DMS79 treated with DMSO at 0.1 percent for 48 hours (cell line): ENCODE measurements around the gene KDM2B.
A peak's percentile ranks its signal among the peaks of the same experiment; 100 is the strongest.

Experiments used
- DNase-seq: peaks from one replicate; lab custom pipeline; 2025; lab: John Stamatoyannopoulos, UW

The KDM2B gene

DNA sequence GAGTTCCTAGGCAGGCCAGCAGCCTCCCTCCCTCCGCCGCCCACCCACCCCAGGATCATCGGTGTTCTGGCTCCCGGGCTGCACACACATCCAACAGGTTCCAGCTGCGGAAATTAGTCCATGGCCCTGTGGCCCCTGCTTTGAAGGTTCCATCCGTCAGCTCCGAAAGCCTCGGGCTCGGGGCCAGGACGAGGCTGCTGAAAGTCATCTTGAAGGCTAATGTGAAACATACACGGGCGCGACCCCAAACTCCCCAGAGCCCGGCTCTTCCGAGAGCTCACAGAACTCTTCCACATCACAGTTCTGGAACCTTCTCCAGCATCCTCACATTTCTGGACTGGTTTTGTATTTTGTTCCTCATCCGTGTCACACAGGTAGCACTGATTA lies 19.8 kb downstream of the KDM2B start:
- DNase-seq, result no peak

DNA sequence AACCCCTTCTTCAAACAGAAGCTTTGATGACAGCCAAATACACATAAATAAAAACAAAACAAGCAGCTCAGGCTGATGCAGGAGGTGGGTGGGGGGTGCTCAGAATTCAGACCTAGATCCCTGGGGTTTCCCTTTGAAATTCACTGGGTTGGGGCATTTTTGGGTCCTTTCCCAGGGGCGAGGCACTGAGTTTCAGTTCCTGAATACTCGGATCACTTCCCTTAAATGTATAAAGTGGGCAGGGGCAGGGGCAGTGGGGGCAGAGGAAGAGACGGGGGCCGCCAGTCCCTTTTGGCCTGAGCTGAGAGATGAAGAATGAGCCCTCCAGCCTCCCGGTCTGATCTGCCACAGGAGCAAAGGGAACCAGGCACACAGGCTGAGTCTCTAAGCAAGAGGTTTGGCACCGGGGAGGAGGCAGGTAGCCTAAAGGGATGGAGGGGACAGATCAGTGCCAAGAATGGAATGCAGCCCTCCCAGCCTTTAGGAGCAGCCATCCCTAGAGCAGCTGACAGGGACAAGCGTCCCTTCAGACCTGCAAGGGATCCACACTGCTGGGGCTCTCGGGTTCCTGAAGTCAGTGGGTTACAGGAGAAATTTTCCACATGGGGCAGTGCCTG lies 20.3 kb downstream of the KDM2B start:
- no peak for DNase-seq

DNA sequence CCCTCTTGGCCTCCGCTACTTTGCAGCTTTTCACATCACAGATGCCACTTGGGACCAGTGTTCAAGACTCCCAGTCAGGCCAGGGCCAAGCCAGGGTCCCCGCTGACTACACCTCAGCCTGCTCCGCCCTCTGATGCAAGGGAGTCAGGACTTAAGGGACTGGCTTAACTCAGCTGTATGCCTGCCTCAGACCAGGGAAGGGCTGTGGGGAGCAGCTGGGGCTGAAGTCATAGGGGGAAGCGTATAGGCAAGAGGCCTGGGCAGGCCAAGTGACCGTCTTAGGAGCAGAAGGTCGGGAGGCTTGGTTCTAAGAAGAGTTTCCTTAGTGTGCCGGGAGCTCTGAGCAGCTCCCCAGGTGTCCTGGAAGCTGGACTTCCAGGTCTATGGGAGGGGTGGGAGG lies 21.9 kb downstream of the KDM2B start:
- no peak for DNase-seq

DNA sequence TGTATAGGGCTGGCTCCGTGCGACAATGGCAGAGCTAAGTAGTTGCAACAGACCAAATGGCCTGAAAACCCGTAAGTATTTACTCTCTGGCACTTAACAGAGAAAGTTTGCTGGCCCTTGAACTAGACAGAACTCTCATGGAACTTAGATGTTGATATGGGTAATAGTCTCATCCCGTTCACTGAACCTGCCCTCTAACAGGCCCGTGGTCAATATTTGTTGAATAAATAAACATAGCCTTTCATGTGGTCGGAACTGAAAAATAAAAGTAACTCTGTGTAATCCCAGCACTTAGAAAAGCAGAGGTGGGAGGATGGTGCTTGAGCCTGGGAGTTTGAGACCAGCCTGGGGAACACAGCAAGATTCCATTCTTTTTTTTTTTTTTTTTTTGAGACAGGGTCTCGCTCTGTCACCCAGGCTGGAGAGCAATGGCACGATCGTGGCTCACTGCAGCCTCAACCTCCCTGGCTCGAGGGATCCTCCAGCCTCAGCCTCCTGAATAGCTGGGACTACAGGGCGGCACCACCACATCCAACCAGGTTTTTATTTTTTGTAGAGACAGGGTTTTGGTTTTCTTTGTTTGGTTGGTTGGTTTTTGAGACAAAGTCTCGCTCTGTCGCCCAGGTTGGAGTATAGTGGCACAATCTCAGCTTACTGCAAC lies 29.7 kb downstream of the KDM2B start:
- no peak for DNase-seq

DNA sequence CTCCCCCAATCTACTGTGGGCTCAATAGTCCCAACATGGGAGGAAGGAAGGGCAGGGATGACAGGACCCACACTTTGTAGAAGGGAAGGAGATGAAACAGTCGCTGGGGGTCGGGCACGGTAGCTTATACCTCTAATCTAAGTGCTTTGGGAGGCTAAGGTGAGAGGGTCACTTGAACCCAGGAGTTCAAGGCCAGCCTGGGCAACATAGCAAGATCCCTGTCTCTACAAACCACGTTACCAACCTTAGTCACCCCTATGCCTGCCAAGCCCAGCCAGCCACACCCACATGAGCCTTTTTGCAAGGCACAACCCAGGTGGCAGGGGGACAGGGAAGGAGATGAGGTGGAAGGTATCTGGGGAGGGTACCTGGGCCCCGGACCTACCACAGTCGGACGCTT lies 31.7 kb downstream of the KDM2B start:
- no peak for DNase-seq

DNA sequence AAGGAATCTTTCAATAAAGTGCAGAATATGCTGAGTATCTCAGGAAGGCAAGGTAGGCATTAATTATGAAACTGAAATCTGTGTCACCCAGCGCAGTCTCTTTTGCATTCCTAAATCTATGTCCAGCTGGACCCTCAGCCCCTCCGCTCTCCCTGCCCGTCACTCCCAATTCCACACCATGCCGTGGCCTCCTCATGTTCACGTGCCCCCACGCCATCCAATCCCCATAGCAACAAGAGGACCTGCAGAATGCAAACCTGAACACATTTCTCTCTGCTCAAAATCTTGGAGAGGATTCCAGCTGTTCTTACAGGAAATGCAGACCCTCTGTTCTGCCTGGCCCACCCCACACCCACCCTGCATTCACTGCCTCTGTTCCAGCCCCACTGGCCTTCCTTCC lies 35.3 kb downstream of the KDM2B start:
- DNase-seq, result no peak

DNA sequence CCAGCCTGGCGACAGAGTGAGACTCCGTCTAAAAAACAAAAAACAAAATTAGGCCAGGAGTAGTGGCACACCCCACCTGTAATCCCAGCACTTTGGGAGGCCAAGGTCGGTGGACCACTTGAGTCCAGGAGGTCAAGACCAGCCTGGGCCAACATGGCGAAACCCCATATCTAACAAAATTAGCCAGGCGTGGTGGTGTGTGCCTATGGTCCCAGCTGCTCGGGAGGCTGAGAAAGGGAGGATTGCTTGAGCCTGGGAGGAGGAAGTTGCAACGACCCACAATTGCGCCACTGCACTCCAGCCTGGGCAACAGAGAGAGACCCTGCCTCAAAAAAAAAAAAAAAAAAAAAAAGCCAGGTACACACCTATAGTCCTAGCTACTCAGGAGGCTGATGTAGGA lies 37.0 kb downstream of the KDM2B start:
- no peak for DNase-seq

DNA sequence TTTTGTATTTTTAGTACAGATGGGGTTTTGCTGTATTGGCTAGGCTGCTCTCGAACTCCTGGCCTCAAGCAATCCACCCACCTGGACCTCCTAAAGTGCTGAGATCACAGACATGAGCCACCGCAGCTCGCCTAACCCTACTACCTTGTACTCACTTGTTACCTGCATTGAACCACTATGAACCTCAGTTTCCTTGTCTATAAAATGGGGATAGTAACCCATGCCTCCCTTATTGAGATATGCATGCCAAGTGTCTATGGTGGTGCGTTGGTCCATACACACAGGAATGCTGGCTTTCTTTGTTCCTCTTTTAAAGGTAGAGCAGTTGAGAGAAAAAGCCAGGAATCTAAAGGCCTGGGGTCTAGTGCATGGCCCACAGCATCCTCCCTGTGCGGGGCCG lies 40.9 kb downstream of the KDM2B start:
- no peak for DNase-seq

DNA sequence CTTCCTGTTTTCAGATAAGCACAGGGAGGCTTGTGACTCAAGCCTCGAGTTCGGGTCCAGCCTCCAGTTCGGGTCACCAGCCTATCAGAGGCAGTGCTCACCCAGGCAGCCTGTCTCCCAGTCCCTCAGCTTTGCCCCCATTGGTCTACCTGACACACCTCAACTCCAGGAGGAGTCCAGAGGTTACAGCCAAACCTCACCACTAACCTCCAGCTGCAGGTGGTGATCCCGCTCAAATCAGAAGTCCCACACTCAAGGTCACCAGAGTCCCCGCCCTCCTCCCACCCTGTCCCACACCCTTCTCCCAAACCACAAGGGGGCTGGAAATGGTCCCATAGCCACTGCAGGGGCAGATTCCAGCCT lies 42.1 kb downstream of the KDM2B start:
- peak; percentile 50 for DNase-seq

DNA sequence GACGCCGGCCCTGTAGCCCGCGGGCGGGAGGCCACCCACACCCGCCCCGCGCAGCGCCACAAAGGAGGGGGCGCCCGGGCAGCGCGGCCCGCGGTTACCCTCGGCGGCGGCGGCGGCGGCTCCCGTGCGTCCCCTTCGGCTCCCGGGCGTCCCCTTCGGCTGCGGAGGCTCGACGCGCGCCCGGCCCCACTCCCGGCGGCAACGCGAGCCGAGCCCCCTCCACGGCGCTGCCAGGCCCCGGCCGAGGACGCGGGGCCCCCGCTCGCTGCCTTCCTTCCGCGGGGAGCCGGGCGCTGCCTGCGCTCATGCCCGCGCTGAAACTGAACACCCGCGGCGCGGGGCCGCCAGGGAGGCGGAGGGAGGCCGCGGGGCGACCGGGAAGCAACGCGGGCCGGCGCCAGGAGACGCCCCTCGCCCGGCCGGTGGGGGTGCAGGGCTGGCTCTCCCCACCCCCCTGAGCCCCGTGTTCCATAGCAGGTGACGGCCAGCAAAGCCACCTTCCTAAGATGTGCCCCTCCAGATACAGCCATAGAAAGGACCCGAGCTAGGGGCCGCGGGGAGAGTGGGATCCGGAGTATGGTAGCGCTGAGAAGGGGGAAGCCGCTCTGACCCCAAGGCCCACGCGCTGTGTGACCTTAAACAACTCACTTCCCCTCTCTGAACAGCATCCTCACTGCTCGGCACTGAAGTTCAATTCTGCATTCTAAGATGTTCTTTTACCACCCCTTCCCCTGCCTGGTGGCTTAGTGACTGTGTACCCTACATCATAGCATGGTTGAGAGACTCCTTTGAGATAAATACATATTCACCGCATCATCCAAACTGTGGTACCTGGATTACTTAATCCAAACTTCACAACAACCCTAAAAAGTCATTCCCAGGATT lies 42.8 kb downstream of the KDM2B start:
- DNase-seq, result peak; percentile 28

DNA sequence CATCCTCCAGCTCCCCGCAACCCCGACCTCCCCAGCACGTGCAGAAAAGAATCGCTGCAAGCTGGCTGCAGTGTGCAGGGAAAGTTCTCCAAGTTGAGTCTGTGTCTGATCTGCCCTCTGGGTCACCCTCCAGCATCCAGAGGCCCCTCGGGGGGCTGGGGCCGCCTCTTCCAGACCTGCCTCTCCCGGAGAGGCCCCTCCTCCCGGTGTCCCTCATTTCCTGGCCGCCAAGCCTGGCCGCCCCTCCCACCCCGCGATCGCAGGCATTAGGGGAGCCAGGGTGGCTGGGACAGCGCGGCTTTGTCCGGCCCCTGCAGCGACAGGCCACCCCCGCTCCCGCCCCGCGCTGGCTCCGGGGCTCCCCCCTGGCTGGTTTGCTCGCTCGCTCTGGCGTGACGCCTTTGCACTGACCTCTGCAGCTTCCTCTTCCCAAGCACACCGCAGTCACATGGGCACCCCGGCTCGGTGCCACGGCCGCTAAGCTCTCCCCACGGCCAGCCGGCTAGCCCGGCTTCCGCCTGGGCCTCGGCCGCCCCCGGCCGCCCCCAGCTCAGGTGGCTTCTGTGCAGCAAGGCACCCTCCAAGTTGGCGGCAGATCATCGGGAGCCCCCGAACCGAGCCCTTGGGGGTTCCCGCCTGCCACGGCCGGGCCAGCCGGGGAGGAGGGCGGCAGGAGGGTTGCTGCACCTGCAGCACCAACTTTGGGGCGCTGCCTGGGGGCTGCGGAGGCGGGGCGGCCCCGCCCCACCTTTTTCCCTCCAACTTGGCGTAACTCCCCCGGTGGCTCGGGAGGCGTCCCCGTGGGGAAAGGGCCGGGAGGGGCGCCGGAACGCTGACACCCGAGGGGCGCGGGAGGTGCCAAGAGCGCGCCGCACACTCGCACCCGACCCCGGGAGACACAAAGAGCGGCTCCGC lies 43.7 kb downstream of the KDM2B start:
- DNase-seq, result peak; percentile 72

DNA sequence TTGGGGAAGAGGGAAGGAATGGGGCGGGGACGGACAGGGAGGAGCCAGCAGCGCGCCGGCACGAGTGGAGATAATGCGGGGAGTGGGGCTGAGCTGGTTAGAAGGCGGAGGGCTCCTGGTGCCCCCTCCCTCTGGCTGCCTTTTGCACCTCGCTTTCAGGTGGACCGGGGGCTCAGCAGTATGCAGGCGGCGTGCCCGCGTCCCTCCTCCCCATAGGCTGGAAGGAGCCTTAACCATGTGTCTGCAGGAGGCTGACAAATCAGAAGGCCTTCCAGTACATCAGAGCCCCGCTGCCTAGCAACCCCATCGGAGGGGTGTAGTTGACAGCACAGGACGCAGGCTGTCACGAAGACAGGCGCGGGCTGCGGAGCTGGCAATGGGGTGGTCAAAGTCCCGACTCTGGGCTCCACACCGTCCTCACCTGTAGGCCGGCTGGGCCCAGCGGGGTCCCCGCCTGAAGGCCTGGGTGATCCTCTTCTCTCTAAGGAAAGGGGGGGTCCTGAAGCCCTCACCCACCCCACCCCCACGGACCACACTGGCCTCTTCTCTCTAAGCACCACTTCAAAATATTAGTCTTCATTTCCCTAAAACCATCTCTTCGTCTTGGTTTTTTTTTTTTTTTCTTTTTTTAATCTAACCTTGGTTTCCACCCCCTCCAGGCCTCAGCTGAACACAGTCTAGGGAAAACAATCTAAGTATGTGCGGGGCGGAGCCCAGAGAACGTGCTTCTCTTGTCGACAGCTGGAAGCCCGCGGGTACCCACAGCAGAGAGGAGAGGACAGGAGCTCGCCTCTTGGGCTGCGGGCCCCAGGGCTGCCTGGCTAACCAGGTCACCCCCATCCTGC lies 44.5 kb downstream of the KDM2B start:
- peak; percentile 66 for DNase-seq

DNA sequence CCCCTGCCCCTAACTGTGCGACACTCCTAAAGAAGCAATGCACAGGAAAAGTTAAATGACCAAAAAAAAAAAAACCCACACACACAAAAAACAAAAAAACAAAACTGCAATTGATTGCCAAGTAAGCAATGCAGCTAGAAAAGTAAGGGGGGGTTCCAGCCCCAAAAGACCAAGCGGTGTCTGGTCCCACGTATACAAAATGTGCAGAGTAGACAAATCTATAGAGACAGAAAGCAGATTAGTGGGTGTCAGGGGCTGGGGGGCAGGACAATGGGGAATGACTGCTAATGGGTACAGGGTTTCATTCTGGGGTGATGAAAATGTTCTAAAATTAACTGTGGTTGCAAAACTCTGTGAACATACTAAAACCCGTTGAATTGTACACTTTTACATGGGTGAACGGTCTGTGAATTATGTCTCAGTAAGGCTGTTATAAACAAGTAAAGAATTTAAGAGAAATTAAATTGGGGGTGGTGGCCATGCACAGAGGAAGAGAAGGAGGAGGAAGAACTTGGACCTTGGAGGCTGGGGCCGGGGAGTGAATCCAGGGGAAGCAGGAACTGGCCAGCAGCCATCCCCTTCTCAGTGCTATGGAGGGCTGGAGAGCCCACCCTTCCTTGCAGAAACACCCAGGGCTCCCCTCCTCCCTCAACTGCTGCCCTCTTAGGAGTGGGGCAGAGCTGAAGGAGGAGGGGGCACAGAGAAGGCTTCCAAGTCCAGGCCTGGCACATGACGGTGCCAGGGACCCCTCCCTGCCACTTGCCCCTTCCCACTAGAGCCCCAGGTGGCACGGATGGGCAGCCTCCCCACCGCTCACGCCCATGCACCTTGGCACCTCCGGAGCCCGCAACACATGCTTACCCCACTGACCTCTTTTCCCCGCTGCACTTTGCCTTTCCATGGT lies 45.4 kb downstream of the KDM2B start:
- no peak for DNase-seq

DNA sequence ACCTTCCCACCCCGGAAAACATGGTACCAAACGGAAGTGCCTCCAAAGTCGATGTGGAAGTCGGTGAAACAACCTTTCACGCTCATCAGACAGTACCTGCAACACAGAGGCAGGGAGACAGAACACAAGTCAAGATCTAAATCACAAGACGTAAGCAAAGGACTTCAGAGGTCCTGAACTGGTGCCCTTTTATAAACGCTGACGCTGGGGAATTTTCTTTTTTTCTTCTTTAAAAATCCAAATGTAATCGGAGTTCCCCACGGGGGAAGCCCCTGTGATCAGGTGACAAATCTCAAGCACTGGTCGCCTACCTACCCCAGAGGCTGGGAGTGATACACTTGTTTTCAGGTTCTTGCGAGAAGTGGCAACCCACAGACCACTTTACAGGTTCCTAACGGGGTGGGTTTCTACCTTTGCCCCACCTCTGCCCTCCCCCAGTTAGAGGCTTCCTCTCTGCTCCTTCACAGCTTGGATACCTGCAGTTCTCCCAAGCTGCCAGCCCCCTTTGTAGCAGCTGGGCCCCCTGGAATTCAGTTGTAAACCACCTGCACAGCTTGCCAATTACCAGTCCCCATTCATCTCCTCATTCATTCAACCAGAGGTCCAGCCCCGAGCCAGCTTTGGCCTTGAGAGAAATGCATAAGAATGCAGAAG lies 46.2 kb downstream of the KDM2B start:
- no peak for DNase-seq

DNA sequence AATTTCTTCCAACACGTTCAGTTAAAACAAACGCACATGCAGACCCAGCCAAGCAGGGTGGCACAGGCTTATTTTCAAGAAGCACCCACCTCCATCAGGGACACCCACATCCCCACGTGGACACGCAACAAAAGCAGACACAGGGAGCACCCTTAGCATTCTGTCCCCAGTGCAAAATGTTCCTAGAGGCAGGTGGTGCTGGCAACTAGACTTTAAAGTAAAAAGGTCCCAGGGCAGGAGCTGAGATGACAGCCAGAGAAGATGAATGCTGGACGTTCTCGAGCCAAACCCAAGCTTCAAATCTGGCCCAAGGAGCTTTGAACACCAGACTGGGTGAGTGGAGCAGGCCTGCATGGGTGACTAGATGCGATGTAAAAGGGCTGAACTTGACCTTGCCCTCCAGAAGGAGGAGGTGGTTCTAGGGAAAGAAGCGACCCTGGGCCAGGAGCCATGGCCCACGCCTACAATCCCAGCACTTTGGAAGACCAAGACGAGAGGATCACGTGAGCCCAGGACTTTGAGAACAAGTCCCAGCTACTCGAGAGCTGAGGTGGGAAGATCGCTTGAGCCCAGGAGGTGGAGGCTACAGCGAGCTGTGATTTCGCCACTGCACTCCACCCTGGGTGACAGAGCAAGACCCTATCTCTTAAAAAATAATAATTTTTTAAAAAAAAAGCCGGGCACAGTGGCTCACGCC lies 47.3 kb downstream of the KDM2B start:
- DNase-seq, result no peak

DNA sequence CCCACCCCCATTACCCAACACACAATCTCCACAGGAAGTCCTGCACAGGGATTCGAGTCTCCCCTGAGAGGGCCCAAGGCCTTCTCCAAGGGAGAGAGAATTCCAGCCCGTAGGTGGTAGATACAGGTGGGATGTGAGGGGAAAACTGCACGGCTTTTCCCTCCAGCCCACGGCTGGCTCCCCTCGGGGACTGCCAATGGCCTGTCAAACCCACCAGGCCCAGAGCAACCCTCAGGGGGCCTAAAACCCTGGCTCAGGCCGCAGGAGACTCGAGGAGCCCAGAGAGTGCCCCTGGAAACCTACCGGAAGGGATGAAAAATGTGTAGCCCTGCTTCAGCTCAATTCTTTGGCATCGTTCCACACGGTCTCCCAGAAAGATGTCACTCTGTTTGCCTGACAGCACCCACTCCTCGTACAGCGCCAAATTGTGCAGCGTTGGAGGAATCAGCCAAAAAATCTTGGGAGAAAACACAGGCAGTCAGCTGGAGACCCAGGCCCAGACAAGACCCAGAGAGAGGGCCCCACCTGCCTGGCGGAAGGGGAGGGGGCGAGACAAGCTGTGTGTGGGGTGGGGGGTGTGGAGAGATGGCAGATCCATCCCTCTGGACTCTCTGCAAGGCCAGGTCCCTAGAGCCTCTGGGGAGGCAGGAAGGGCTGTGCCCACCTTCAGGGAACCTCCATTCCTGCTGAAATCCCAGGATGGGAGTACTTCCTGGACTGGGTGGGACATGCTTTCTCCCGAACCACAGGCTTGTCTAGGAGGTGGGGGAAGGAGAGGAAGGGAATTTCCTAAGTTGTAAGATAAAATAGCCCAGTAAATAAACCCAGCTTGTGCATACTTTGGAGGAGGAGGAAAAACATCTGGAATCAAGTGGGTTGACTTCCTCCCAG lies 48.1 kb downstream of the KDM2B start:
- DNase-seq, result no peak

DNA sequence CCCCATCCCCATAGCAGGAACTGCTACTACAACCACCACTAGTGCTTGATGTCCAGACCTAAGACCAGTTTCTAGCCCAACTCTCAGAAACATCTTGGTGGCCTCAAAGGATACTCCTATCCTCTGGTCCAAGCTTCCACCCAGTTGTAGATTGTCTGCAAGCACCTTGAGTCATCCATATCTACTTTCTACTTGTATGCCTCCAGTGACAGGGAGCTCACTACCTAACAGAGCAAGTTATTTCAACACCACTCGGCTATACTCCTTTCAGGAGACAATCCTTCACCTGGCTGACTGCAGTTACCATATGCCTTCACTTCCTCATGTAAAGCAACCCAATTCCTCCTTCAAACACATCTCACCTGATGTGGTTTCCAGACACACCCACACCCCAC lies 49.5 kb downstream of the KDM2B start:
- DNase-seq, result no peak
